Epidermal melanocyte (primary cell): Measurements from ENCODE around the gene GRIK4.

Experiments used
- DNase-seq: peaks from one replicate; pipeline ENCODE4 v3.0.0; 2011; ENCODE audit warnings: low spot score; ENCODE audit not compliant: insufficient read length

The GRIK4 gene

DNA sequence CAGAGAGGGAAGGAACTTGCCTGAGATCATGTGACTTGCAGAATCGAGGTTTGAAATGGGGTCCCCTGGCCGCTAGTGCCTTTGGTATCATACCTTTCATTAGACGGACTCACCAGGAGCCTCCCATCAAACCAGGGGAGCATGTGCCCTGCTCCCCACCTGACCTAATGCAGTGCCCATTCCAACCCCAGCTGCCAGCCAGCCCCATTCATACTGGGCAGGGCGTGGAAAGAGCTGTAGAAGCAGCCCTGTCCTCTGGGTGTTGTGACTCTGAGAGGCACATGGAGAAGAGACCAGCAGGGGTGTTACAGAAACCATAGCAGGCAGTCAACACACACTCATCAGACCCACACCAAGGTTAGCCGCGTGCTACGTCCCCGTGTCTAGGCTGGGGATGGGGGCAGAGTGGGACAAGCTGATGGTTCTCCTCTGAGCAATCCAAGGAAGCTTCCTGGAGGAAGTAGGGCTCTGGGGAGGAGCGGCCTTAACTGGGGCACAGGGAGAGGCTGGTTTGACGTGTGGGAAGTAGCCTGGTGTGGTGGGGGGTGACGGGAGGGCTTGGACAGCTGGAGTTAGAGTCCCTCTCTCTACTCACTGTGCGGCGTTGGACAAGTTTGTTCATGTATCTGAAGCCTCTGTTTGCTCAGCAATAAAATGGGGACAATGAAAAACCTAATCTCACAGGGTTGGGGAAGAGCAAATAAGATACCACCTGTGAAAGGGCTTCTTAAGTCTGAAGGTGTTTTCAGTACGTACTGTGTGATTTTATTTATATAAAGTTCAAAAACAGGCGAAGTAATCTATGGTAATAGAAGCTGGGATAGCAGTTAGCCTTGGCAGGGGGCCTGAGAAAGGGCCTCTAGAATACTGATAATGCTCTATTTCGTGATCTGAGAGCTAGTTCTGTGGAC, 14.0 kb downstream of the GRIK4 start:
- DNase-seq, result peak; percentile 4

DNA sequence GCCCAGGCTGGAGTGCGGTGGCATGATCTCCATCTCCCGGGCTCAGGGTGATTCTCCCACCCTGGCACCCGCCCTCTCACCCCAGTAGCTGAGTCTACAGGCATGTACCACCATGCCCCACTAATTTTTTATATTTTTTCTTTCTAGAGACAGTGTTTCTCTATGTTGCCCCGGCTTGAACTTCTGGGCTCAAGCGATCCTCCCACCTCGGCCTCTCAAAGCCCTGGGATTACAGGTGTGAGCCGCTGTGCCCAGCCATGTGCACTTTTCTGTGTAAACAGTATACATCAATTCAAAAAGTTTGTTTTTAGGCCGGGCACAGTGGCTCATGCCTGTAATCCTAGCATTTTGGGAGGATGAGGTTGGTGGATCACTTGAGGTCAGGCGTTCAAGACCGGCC, 14.7 kb downstream of the GRIK4 start:
- DNase-seq, result no peak

DNA sequence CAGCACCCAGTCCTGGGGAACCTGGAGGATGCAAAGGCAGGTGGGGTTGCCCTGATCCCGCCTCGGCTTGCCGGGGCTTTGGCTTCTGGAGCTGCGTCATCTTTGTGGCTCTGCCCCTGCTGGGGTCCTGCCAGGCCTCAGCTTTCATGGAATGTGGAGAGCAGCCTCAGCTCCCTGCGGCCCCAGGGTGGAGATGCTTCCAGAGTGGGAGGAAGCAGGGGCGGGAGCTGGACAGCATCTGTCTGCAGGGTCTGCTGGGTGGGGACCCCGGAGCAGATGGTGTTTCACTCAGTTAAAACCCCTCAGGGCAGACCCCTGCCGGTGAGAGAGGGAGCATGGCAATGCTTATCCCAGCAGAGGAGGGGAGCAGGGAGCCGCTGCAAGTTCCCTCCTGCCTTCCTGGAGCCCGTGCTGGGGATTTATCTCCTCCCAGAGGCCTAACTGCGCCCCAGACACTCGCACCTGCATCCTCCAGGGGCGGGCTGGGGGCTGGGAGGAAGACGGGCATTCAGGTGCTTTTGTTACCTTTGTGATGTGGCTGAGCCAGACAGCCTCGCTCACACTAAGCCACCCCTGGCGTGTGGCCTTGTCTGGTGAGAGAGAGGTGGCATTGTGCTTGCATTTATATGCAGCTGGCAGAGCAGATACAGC, 15.7 kb downstream of the GRIK4 start:
- DNase-seq, result peak; percentile 18

DNA sequence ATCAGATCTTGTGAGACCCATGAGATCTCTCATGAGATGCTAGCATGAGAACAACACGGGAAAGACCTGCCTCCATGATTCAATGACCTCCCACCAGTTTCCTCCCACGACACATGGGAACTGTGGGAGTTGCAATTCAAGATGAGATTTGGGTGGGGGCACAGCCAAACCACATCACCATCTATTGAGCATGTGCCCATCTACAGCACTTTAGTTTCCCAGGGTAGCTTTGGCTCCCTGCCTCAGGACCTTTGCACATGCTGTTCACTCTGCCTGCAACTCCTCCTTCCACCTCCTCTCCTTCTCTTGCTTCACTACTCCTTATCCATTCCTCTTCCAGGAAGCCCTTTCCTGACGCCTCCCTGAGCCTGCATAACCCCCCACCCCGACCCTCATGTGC, 17.2 kb downstream of the GRIK4 start:
- DNase-seq, result no peak

DNA sequence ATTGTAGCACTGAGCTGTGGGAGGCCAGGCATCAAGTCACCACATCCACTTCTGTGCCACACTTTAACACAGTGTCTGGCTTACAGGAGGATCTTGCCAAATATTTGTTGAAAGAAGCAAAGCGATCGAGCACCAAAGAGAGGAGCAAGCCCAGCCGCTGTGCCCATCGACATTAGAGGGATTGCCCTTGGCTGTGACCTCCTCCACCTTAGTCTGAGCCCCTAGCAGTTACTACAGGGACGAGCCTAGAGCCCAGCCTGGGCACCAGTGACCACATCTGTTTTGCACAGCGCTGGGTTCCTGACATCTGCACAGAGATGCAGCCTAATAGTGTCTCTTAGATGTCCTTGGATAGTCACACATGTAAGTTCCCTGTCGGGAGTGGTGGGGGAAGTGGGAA, 17.7 kb downstream of the GRIK4 start:
- no peak for DNase-seq

DNA sequence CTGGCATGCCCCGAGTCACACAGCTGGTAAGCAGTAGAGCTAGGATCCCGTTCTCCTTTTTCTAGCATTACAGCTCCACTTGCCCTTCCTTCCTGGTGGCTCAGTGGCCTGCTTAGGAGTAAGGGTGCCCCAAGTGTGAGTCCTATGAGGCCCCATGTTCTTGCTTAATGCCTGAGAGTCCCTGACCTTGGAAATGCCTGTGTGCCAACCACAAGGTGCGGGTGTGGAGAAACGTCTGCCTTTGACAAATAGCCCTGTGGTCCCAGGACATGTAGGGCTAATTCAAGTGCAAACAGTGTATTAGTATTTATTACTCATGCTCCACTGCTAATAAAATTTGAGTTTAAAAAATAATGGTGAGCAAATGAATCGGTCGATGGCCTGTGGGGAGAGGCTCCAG, 18.4 kb downstream of the GRIK4 start:
- DNase-seq, result no peak

DNA sequence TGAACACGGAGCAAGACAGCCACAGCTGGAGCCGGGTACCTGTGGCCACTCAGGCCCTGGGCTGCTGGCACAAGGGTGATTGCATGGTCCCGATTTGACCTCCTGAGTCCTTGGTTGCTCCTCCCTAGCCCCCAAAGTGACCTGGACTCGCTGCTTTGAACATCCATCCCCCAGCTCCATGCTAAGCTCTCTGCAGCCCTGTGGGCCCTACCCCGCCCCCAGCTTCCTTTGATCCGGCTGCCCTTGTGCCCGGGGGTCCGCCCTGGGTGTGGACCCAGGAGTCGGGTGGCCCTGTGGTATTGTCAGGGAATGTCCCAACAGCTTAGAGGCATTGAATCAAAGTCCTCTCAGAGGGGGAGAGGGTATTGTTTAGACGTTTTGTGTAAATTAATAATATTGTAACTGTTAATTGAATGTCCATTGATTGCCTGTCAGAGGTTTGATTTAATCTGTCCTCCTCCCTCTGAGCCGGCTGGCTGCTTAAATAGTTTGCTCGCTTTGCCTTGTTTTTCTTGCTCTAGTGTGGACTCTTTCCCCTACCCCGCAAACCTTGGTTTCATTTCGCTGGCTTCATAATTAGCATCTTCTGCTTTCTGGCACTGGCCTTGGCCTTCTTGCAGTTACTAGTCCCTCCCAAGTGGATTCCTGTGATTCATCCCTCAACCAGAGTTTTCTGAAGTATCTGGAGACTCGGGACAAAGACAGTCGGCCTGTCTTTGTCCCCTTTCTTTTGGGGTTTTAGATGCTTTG, 20.7 kb downstream of the GRIK4 start:
- DNase-seq, result no peak

DNA sequence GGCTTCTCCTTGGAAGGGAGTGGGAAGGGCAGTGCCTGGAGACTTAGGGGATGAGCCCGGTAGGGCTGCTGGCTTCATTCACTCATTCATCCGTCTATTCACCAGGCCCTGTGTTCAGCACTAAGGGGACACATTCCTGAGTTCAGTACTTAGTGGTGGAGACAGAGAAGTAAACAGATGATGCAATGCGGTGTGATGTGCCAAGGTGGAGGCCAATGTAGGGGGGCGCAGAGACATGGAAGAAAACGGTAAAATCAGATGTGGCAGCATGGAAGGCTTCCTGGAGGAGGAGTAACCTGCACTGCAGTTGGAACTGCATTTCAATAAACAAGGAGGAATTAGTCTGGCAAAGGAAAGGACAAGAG, 21.3 kb downstream of the GRIK4 start:
- no peak for DNase-seq

DNA sequence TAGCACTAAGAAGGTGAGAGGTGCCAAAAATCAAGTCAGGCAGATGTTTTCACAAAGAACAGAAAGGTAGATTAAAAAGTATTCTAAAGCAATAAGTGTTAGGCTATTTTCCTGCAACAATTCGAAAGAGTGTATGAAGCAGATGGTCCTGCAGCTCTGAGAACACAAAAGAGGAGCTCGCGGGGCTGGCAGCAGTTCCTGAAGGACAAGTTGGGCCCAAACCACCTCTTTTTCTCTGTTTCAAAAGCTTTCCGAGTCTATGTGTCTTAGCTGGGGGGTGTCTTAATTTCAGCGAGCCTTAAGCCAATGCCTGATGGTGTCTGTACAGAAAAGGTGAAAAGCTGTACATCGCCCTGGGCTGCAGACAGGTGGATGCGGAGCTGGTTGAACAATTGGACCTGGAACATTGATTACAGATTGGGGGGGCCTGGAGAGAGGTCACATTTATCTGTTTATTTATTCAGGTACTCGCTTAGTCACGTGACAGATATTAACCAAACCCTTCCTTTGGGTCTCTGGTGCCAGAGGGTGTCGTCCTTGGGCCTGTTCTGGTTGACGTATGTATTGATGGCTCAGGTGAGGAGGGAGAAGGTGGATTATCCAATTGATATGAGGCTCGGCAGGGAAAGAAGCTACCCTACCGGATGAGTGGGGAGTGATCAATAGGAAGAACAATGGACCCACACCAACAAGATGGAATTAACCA, 24.7 kb downstream of the GRIK4 start:
- no peak for DNase-seq

DNA sequence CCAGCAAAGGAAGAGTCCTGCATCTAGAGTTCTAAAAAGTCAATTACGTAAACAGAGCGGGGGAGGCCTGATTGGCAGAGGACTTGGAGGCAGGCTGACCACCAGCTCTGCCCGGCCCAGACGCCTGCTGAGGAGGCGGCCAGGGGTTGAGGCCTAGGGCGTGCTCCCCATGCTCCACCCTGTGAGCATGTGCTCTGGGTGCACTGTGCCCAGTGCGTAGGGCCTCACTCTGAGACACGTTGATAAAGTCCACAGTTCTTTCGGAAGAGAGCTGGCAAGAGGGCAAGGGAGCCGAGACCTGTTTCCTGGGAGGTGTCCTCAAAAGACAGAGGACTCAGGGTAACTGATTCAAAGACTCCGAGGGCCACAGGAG, 25.2 kb downstream of the GRIK4 start:
- no peak for DNase-seq

DNA sequence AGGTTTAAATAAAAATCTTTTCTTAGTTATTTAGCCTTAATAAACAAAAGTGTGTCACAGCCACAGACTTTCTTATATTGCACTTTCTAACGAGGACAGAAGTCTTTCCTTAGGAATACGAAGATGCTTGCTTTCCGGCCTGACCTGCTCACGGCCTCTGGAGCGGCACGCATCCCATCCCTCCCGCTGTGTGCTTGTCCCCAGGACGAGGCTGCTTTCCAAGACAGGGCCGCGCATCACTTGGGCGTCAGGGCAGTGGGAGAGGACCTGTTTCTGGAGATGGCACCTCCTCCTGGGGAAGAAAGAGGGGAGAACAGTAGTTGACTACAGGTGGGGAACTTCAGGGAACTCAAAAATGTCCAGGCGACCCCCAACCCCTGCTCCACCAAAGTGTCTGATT, 26.4 kb downstream of the GRIK4 start:
- DNase-seq, result no peak

DNA sequence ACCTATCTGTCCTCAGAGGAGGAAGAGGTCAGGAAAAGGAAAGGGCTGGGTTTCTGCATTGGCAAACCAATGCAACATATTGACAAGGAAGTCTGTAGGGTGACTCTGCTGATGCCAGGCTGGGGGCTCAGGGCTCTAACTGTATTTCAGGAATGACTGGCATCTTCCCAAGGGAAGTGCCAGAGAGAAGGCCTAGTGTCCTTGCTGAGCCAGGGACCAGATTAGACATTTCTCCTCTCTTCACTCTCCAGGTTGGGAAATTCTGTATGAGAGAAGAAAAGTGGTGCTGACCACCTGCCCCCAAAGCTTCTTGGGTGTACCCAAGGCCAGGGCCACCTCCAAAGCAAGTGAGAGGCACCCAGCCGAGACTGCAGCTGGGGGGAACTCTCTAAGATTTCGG, 27.2 kb downstream of the GRIK4 start:
- no peak for DNase-seq

DNA sequence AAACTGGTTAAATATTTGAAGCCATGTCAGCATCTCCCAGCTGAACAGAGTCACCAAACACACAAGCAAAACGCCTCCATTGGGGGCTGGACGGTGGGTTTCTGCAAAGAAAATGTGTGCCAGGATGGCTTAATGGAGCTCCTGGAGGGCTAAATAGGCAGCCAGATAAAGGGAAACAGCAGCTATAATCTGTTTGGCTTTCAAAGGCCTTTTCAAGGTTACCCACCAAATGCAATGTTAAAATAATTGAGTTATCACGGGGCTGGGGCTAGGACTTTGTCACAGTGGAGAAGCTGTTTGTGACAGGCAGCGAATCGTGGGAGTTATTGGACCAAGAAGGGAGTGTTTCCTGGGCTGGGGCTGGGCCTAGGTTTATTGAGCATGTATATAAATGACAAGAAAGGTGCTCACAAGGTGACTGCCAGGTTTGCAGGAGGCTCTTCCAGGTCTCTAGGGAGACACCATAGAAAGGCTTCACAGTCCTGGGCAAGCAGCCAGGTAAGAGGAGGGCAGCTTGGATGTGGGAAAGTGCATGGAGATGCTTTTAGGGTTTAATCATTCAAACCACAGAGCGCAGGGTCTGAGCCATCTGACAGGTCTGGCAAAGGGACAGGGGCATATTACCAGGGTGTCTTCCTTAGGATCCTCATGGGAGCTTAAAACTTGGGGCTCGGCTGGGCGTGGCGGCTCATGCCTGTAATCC, 28.3 kb downstream of the GRIK4 start:
- DNase-seq, result no peak

DNA sequence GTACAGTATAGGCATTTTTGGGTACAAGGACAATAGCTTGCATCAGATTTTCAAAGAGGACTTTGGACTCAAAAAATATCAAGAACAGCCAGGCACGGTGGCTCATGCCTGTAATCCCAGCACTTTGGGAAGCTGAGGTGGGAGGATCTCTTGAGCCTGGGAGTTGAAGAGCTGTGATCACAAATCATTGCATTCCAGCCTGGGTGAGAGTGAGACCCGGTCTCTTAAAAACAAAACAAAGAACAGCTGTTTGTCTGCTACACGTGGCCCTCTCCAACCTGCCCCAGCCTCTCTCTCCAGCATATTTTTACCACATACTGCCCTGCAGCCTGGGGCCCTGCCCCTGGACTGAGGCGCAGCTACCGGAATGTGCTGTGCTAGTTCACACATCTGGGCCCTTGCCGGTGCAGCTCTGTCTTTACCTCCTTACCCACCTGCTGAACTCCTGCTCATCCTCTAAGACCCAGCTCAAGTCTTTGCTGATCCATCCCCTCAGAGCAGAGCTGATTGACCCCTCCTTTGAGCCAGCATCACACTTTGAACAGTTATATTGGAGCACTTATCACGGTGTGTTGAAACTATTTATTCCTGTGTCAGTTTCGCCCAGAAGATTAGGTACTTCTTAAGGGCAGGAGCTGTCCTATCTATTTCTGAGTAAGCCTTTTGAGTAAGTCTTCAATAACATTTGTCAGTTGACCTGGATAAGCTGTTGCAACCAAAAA, 29.4 kb downstream of the GRIK4 start:
- no peak for DNase-seq

DNA sequence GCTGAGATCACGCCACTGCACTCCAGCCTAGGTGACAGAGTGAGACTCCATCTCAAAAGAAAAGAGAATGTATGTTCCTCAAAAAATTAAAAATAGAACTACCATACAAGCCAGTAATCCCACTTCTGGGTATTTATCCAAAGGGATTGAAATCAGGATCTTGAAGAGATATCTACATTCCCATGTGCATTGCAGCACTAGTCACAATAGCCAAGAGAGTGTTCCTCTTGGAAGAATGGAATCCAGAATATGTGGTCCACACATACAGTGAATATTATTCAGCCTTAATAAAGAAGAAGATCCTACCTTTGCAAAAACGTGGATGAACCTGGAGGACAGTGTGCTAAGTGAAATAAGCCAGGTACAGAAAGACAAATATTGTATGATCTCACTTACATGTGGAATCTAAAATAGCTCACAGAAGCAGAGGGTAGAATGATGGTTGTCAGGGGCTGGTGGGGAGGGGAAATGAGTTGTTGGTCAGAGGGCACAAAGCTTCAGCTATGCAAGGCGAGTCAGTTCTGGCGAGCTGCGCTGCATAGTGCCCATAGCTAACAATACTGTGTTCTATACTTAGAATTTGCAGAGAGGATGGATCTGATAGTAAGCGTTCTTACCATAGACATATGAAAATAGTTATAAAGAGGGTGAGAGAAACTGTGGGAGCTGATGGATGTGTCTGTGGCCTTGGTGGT, 32.1 kb downstream of the GRIK4 start:
- no peak for DNase-seq

DNA sequence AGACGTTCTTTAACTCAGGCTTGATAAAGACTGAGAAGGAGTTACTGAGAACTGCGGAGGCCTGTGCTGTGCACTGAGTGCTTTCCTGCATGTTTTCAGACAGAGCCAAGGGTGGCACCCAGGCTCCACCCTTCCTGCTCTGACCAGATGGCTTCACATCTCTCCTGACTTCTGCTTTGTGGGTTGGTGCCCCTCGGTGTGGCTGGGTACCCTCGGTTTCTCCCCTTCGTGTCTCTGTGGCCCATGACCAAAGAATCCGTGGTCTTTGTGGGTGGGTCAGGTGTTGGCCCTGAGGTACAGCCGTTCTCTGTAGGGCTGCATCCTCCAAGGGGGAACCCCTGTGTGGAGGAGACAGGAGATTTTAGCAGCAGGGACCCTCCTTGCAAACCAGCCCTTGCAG, 34.3 kb downstream of the GRIK4 start:
- no peak for DNase-seq

DNA sequence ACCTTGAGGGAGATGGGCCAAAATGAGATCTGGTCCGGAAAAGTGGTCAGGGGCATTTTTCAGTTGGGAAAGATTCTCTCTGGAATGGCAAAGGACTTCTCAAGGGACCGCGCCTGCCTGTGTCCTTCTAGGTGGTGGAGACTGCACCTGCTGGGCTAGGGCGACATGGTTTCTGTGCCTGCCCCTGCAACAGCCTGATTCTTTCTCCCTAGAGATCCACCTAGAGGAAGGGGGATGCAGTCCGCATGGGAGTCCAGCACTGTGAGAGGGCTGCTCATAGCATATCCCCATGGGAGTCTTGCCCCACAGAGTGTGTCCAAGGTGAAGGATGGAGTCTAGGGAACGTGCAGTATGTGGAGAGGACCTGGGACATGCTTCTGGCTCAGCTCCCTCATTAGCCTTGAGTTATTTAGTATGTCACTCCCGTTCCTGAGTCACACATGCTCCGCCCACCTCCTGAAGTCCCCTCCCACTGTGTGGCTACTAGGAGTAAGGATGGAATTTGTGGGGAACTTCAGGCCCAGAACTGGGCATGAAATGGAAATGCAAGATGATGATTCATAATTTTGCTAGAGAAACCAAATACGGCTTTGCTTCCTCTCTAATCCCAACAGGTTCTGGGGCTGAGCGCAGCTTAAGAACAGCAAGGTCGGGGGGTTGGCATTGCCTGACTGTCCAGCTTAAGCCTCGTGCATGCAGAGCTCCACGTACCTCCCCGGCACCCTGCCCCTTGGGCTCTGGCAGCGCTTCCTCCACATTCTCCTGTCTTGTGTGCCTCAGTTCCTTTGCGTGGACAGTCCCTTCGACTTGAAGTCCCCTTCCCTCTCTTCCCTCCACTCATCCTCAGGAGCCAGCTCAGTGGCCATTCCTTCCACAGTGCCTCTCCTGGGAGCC, 35.0 kb downstream of the GRIK4 start:
- DNase-seq, result no peak

DNA sequence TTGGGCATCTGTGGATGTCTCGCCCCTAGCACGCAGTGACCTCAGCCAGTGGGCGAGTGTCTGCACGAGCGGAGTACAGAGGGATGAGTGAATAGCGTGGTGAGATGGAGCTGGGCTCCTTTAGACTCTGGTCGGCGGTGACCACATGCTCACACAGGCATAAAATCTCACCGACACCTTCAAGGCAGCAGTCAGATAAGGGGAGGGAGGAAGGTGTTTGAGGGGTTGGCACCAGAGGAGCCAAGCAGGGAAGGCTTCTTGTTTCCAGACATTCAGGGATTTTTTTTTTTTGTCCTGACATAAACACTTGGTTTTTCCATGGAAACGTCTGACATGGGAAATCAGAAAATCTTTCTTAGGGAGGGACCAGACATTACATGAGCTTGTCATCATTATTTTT, 35.8 kb downstream of the GRIK4 start:
- DNase-seq, result no peak
